ENCODE data around the gene IRF9. TPM values are rescaled to one million over a fixed set of nuclear protein-coding genes. Genes with fewer than 3 reads are reported as not detected.

IRF9 gene
- total and polyA plus RNA-seq, 2 of the 4 experiments (the other 2 are of a cell fraction) = 25.6 to 34.6 TPM

GRCh38 chr14:24116128-24116814, 44.8 kb upstream of the IRF9 start:
- no peak overlapping the region for H3K18ac ChIP-seq (ENCODE audit: low read depth, low read length)
- no peak overlapping the region for H2BK5ac ChIP-seq (ENCODE audit: low read depth, low read length, poor library complexity, severe bottlenecking)
- no peaks in the 10 kb centered on the region for H4K20me1 ChIP-seq (ENCODE audit: insufficient read depth, low read length)
- H4K91ac ChIP-seq (ENCODE audit: insufficient read depth, low read depth, low read length) = no peak overlapping the region
- ATAC-seq (ENCODE audit: low read depth) = no peak
- ChIA-PET CTCF (no interaction called here), POLR2A (ENCODE audit: unreplicated experiment) (no interaction called here)
- H3K9ac ChIP-seq (ENCODE audit: low read depth, low read length) = no peak overlapping the region
- WGBS, 2 experiments (ENCODE audit: extremely low coverage in 2 of 2, insufficient read length in 1 of 2) = 80% methylated on average over 1 of the region's 6 CpGs; no CpG with 5 or more reads in 1 of the 2 experiments
- no peak overlapping the region for H2BK120ac ChIP-seq (ENCODE audit: low read depth, low read length)
- H2BK15ac ChIP-seq (ENCODE audit: low read depth, low read length) = no peak overlapping the region
- H3K4me1 ChIP-seq (ENCODE audit: control insufficient read depth, insufficient read depth, low read length) = peaks cover 3% of the 10 kb centered on the region; the same call in 1 of the 2 replicates
- H3K56ac ChIP-seq (ENCODE audit: extremely low read depth, insufficient read depth, low read length) = no peak overlapping the region
- no peak for DNase-seq
- no peak overlapping the region for H3K4me3 ChIP-seq (ENCODE audit: insufficient read depth, low read depth, low read length)
- no peak overlapping the region for H4K8ac ChIP-seq (ENCODE audit: low read depth in 2 of 2, low read length in 2 of 2)
- BruUV-seq (replicated peaks) = no TSS peak
- no peak overlapping the region for H2AFZ ChIP-seq (replicated peaks; ENCODE audit: low read length, poor library complexity)
- no peak overlapping the region for H3K4me2 ChIP-seq (ENCODE audit: low read depth, low read length)
- no peak overlapping the region for H3K23ac ChIP-seq (ENCODE audit: low read depth, low read length)
- H3K79me1 ChIP-seq (ENCODE audit: low read depth in 1 of 2, low read length in 2 of 2) = peaks cover 10 to 16% of the 10 kb centered on the region in 2 experiments; a peak in 2 of 4 replicates
- no peak overlapping the region for H3K4ac ChIP-seq (ENCODE audit: low read depth, low read length)
- peaks cover 8% of the 10 kb centered on the region; the same call in 1 of the 2 replicates for H3K9me1 ChIP-seq (ENCODE audit: insufficient read depth, low read length)
- in situ Hi-C loops (cut with MboI; ENCODE audit: low sequenced_read_pairs) (no loop called here), intact Hi-C loops (cut with micrococcal nuclease) (no loop called here), dilution Hi-C loops (cut with HindIII; ENCODE audit: low sequenced_read_pairs, unreplicated experiment) (no loop called here)
- no peak overlapping the region for H3K27ac ChIP-seq (ENCODE audit: insufficient read depth, low read length)
- H4K5ac ChIP-seq (ENCODE audit: low read depth, low read length) = no peak overlapping the region
- H3K36me3 ChIP-seq (ENCODE audit: control insufficient read depth, insufficient read depth, low read length) = peaks cover 23% of the 10 kb centered on the region
- H2AK5ac ChIP-seq (ENCODE audit: low read depth, low read length) = no peak overlapping the region
- no peak overlapping the region for H3K14ac ChIP-seq (replicated peaks; ENCODE audit: low read depth, low read length)
- no peaks in the 10 kb centered on the region for H3K27me3 ChIP-seq (ENCODE audit: control insufficient read depth, insufficient read depth, low read length)
- no peaks in the 10 kb centered on the region for H3K9me3 ChIP-seq (ENCODE audit: control insufficient read depth, insufficient read depth, low read length)
- TF ChIP-seq RCOR1 (IDR thresholded peaks at IDR 0.05; ENCODE audit: insufficient replicate concordance, low read length) (no peak), NFE2L2 (IDR thresholded peaks at IDR 0.05; ENCODE audit: low read depth, low read length) (no peak), RAD21 (IDR thresholded peaks at IDR 0.05; ENCODE audit: low read length) (no peak), ELK1 (IDR thresholded peaks at IDR 0.05; ENCODE audit: borderline replicate concordance, low read depth, low read length) (no peak), CEBPB (IDR thresholded peaks at IDR 0.05; ENCODE audit: low read depth, low read length) (no peak), CTCF (conservative IDR thresholded peaks at IDR 0.05; ENCODE audit: low read depth, low read length) (no peak), BHLHE40 (IDR thresholded peaks at IDR 0.05; ENCODE audit: low read depth, low read length) (no peak), POLR2A (IDR thresholded peaks at IDR 0.05; ENCODE audit: low read depth, low read length) (no peak), SMC3 (IDR thresholded peaks at IDR 0.05; ENCODE audit: low read depth, low read length) (no peak), RFX5 (IDR thresholded peaks at IDR 0.05; ENCODE audit: low read depth, low read length) (no peak)
- no peak overlapping the region for H2AK9ac ChIP-seq (replicated peaks; ENCODE audit: low read depth, low read length, poor library complexity)
- no peak overlapping the region for H2BK20ac ChIP-seq (ENCODE audit: low read depth, low read length)

All from IMR-90 (cell line).